Endothelial cell of umbilical vein (primary cell): ENCODE data around the gene STK11IP. TPM values are rescaled to one million over a fixed set of nuclear protein-coding genes. Genes with fewer than 3 reads are reported as not detected.

Experiments
- BruUV-seq: library from RNA; stranded (reverse); fragments of 400-500 nt; replicated peaks from 2 replicates; lab custom pipeline; 2021; lab: Mats Ljungman, UMichigan
- CTCF ChIA-PET: fragments of 300-600, 350-600 bp; sonication (Branson Sonifier 250); formaldehyde crosslinking; loops from one replicate; lab custom pipeline; 2021; ENCODE audit warnings: antibody characterized with exemption, inconsistent platforms; lab: Charles Lee
- POLR2A ChIA-PET: fragments of 300-600, 350-600 bp; sonication (Branson Sonifier 250); formaldehyde crosslinking; loops from one replicate; lab custom pipeline; 2021; ENCODE audit warnings: antibody characterized with exemption, inconsistent platforms; lab: Charles Lee
- DNase-seq: peaks from one replicate; pipeline ENCODE4 v3.0.0-alpha.2; 2011; ENCODE audit warnings: low read depth, low spot score
- FAIRE-seq: peaks from 2 replicates; lab custom pipeline; 2011; peaks lifted over from hg19 to GRCh38; lab: Jason Lieb, UNC
- H2AFZ ChIP-seq: 2 replicates; pipeline ENCODE4 v1.6.0; 2012; ENCODE audit warnings: low read depth, low read length, control low read depth, inconsistent platforms
- H3K27ac ChIP-seq: 2 replicates; pipeline ENCODE4 v1.5.1; 2011; ENCODE audit warnings: low read depth, mild to moderate bottlenecking, control low read depth, low read length, moderate library complexity; ENCODE audit not compliant: insufficient read depth
- H3K27me3 ChIP-seq, 2 experiments: 2 replicates each; pipeline versions ENCODE4 v1.6.0 to v1.6.1; 2011; ENCODE audit warnings: low read length in 2 of 2, mixed read lengths in 1 of 2; ENCODE audit not compliant: control insufficient read depth in 2 of 2, insufficient read depth in 2 of 2
- H3K36me3 ChIP-seq, 2 experiments: 2 replicates in 1 of 2; 3 replicates in 1 of 2; pipeline ENCODE4 v1.5.1; 2011; ENCODE audit warnings: low read length in 2 of 2, mild to moderate bottlenecking in 1 of 2, moderate library complexity in 1 of 2; ENCODE audit not compliant: control insufficient read depth in 2 of 2, insufficient read depth in 2 of 2; ENCODE audit errors: extremely low read depth in 1 of 2
- H3K4me1 ChIP-seq: 3 replicates; pipeline ENCODE4 v1.5.1; 2011; ENCODE audit warnings: mild to moderate bottlenecking, low read length; ENCODE audit not compliant: control insufficient read depth, insufficient read depth; ENCODE audit errors: extremely low read depth
- H3K4me2 ChIP-seq: 2 replicates; pipeline ENCODE4 v1.6.1; 2011; ENCODE audit warnings: low read length, control low read depth, mixed read lengths; ENCODE audit not compliant: insufficient read depth
- H3K4me3 ChIP-seq, 3 experiments: fragments of 200-600 bp in 1 of 3; sonication (generic), shearing (Covaris generic) in 1 of 3; replicated peaks in 1 of 3; 2 replicates each; pipeline ENCODE4 v1.5.1; 2011 to 2016; ENCODE audit warnings: control low read depth in 3 of 3, low read length in 3 of 3, mild to moderate bottlenecking in 2 of 3, inconsistent platforms in 1 of 3, low read depth in 1 of 3, moderate library complexity in 1 of 3; ENCODE audit not compliant: insufficient read depth in 1 of 3
- H3K79me2 ChIP-seq: 2 replicates; pipeline ENCODE4 v1.6.0; 2012; ENCODE audit warnings: low read length, inconsistent platforms; ENCODE audit not compliant: control insufficient read depth, insufficient read depth
- H3K9ac ChIP-seq: replicated peaks from 2 replicates; pipeline ENCODE3; 2011; ENCODE audit warnings: low read length, control low read depth; ENCODE audit not compliant: insufficient read depth; ENCODE audit errors: extremely low read depth
- H3K9me1 ChIP-seq: replicated peaks from 3 replicates; pipeline ENCODE4 v1.6.0; 2011; ENCODE audit warnings: mild to moderate bottlenecking, low read length; ENCODE audit not compliant: control insufficient read depth, insufficient read depth; ENCODE audit errors: extremely low read depth
- H3K9me3 ChIP-seq: replicated peaks from 2 replicates; pipeline ENCODE4 v1.5.1; 2012; ENCODE audit warnings: low read length, inconsistent platforms; ENCODE audit not compliant: control insufficient read depth, insufficient read depth
- H4K20me1 ChIP-seq: replicated peaks from 2 replicates; pipeline ENCODE3; 2011; ENCODE audit warnings: mild to moderate bottlenecking, low read length; ENCODE audit not compliant: control insufficient read depth, insufficient read depth; ENCODE audit errors: extremely low read depth
- EZH2 ChIP-seq: IDR thresholded peaks from 2 replicates; pipeline ENCODE4 v1.6.1; 2012; ENCODE audit warnings: borderline replicate concordance, low read depth, mild to moderate bottlenecking, moderate library complexity, low read length, inconsistent platforms; ENCODE audit not compliant: severe bottlenecking
- FOS ChIP-seq: IDR thresholded peaks from 2 replicates; pipeline ENCODE4 v1.6.1; 2011; ENCODE audit warnings: mild to moderate bottlenecking, low read length, moderate library complexity, borderline replicate concordance; ENCODE audit not compliant: insufficient read depth
- MYC ChIP-seq: IDR thresholded peaks from one replicate; pipeline ENCODE4 v1.6.1; 2011; ENCODE audit warnings: mild to moderate bottlenecking, low read depth, low read length
- dilution Hi-C: fragments of 300-500 bp; cut with MboI; formaldehyde crosslinking; loops from one replicate; pipeline ENCODE4 v1.15.0; 2019; ENCODE audit warnings: low sequenced_read_pairs; ENCODE audit not compliant: extremely low pct_ligation_motif_present
- intact Hi-C: fragments of 100-400 bp; cut with micrococcal nuclease; formaldehyde crosslinking; loops from one replicate; pipeline ENCODE4 v1.10.0; 2022
- polyA plus RNA-seq, 4 experiments: library from polyadenylated mRNA; depleted of rRNA in 3 of 4; stranded (reverse) in 3 of 4; unstranded in 1 of 4; fragments of >200 nt; gene quantifications; 2 replicates each; pipeline versions ENCODE4 v1.2.1 to v1.2.3, GENCODE V29; 2011 to 2012; ENCODE audit warnings: missing spikeins in 1 of 4
- total RNA-seq: library from RNA; stranded (reverse); gene quantifications from 2 replicates; pipeline ENCODE4 v1.2.3, GENCODE V29; 2021
- TF ChIP-seq, protein P1 (sequence below): IDR thresholded peaks from 2 replicates; pipeline ENCODE4 v1.6.1; 2011; ENCODE audit not compliant: insufficient read depth, insufficient read length
- TF ChIP-seq, protein P2 (sequence below), 2 donors: IDR thresholded peaks; 1 replicate in 1 of 2; 2 replicates in 1 of 2; pipeline ENCODE4 v1.5.1; 2011; ENCODE audit warnings: low read length in 2 of 2, mild to moderate bottlenecking in 2 of 2, moderate library complexity in 2 of 2, control low read depth in 1 of 2, inconsistent platforms in 1 of 2, low read depth in 1 of 2; ENCODE audit not compliant: insufficient read depth in 1 of 2; ENCODE audit errors: extremely low read depth in 1 of 2

STK11IP gene
- total and polyA plus RNA-seq, 2 donors (not counting 3 experiments of a cell fraction or from before 2014, with no cell fraction given), result 17.7 to 19.2 TPM

GRCh38 chr2:219551441-219552381 is 45.9 kb upstream of the STK11IP start:
- Histone ChIP-seq H3K79me2 (no peaks in the 10 kb centered on the region), H3K4me2 (no peak overlapping the region), H2AFZ (peak overlapping the region; percentile 43), H4K20me1 (no peaks in the 10 kb centered on the region), H3K4me1 (no peaks in the 10 kb centered on the region), H3K9me3 (no peaks in the 10 kb centered on the region), H3K27me3 (peaks cover 19 to 20% of the 10 kb centered on the region in 2 experiments), H3K4me3 (no peak overlapping the region), H3K9ac (no peak overlapping the region), H3K9me1 (no peaks in the 10 kb centered on the region), H3K27ac (no peak overlapping the region), H3K36me3 (no peaks in the 10 kb centered on the region)
- TF ChIP-seq, protein P1, sequence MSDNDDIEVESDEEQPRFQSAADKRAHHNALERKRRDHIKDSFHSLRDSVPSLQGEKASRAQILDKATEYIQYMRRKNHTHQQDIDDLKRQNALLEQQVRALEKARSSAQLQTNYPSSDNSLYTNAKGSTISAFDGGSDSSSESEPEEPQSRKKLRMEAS, result no peak
- TF ChIP-seq FOS (no peak), MYC (no peak), EZH2 (peak; percentile 32)
- TF ChIP-seq, protein P2, sequence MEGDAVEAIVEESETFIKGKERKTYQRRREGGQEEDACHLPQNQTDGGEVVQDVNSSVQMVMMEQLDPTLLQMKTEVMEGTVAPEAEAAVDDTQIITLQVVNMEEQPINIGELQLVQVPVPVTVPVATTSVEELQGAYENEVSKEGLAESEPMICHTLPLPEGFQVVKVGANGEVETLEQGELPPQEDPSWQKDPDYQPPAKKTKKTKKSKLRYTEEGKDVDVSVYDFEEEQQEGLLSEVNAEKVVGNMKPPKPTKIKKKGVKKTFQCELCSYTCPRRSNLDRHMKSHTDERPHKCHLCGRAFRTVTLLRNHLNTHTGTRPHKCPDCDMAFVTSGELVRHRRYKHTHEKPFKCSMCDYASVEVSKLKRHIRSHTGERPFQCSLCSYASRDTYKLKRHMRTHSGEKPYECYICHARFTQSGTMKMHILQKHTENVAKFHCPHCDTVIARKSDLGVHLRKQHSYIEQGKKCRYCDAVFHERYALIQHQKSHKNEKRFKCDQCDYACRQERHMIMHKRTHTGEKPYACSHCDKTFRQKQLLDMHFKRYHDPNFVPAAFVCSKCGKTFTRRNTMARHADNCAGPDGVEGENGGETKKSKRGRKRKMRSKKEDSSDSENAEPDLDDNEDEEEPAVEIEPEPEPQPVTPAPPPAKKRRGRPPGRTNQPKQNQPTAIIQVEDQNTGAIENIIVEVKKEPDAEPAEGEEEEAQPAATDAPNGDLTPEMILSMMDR (IDR thresholded peaks at IDR 0.05; ENCODE audit: extremely low read depth in 1 of 2, insufficient read depth in 1 of 2, low read depth in 1 of 2, low read length in 2 of 2), result no peak
- intact Hi-C loops, result no loop called here
- DNase-seq, result no peak
- ChIA-PET CTCF (interaction anchor here (0.8 to 1.8 kb wide), 11 partner anchors 8 to 88 kb away, joined by 3 to 14 read pairs (median 5); partner anchors contain the start of genes CHPF, OBSL1 and TMEM198), POLR2A (no interaction called here)
- dilution Hi-C loops, result no loop called here
- no peak for FAIRE-seq
- no TSS peak for BruUV-seq
